GM19328 (cell line): Measurements from ENCODE around the gene TBC1D9B.
"Not testable (repeated sequence)": the region's sequence is repeated elsewhere in the genome, so short reads cannot be mapped to it uniquely, and the experiment has no call there.

Source experiments
- ATAC-seq: cut with Tn5 transposase; IDR thresholded peaks from one replicate; pipeline ENCODE4 v1.9.1; 2021; ENCODE audit warnings: mild to moderate bottlenecking, moderate library complexity; ENCODE audit not compliant: unreplicated experiment

TBC1D9B gene

DNA sequence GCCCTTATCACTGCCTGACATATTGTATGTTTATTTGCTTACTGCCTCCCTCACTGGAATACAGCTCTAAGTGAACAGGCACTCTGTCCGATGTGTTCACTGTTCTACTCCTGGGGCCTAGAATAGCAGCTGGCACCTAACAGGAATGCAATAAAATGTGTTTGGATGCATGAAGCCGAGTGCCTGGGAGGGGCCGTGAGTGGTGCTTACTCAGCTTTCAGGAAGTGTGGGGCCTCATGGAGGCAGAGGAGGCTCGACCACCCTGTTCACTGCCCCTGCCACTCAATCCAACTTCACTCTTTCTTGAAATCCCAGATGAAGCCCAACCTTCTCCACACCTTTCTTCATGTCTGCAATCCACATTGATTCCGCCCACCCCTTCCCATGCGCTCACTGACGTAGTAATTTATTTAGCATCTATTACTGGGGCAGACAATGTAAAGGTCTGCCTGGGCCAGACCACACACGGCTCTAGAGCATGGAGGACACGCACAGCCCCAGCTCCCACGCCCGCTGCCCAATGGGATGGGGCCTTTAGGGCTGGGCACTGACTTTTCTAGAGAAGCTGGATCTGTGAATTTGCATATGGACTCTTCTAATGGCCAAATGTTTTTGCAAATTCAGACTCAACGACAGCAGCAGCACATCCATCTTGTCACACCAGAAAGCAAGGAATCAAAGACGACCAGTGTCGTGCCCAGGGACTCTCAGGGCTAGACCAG is 21.3 kb downstream of the TBC1D9B start:
- ATAC-seq = no peak

DNA sequence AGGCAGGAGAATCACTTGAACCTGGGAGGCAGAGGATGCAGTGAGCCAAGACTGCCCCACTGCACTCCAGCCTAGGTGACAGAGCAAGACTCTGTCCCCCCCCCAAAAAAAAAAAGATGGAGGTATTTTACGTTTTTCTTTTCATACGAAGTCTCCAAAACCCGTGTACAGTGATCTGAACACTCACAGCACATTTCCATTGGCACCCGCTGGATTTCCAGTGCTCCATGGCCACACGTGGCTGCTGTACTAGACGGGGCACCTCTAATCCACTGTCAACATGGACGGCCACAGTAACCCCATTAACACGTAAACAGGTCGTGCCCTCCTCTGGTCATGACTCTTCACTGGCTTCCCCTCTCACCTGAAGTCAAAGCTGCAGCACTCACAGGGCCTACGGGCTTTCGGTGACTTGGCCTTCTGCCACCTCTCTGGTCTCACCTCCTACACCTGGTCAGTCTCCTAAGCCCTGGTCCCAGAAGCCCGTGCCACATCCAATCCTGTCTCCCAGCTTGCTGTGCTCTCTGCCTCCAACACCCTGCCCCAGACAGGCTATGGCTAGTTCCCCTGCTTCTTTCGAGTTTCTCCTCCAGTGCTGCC is 22.1 kb downstream of the TBC1D9B start:
- ATAC-seq = no peak

DNA sequence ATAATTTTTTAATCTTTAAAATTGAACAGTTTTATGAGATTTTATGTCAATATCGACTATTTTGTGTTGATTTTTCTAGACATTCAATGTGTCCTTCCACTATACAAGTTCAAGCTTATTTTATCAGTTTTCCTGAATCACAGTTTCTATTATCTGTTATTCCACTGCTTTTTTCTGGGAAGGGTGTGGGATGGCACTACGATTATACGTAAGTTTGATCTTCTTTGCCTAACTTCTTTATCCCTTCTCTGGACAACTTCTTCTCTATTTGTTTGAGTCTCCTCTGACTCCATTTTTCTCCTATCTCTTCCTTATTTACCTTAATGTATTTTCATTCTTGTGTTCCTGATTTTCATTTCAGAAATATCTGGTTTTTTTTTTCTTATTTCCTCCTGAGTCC is 24.5 kb downstream of the TBC1D9B start:
- ATAC-seq = no peak

DNA sequence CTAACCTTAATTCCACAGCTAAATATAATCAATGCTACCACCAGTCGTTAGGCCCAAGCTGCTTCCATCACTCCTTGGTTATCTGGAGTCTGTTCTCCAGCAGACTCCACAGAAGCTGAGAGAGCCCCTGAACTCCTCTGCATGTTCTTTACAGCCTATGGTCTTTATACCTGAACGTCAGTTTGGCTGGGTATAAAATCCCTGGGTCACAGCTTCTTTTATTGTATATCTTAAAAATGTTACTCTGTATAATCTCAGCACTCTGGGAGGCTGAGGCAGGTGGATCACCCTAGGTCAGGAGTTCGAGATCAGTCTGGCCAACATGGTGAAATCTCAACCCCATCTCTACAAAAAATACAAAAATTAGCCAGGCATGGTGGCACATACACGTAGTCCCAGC is 25.4 kb downstream of the TBC1D9B start:
- no peak for ATAC-seq

- no peak for ATAC-seq
These were observed 26.7 kb downstream of the TBC1D9B start for GRCh38 chr5:179880848-179881590.

GRCh38 chr5:179880066-179880650 is 27.5 kb downstream of the TBC1D9B start:
- no peak for ATAC-seq

DNA sequence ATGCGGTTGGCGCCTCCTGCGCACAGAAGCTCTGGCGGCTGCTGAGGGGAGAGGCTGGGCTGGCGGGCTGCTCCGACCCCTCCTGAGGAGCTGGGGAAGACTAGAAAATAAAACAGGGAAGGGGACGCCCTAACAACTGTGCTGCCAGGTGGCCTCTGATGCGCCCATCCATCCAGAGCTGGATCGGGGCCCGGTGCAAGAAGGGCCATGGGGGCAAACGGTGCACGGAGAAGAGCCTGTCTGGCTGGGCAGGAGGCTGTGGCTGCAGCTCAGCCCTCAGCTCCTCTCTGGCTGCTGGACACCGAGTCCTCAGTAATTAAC is 28.0 kb downstream of the TBC1D9B start:
- no peak for ATAC-seq

GRCh38 chr5:179879003-179879689 is 28.6 kb downstream of the TBC1D9B start:
- no peak for ATAC-seq

DNA sequence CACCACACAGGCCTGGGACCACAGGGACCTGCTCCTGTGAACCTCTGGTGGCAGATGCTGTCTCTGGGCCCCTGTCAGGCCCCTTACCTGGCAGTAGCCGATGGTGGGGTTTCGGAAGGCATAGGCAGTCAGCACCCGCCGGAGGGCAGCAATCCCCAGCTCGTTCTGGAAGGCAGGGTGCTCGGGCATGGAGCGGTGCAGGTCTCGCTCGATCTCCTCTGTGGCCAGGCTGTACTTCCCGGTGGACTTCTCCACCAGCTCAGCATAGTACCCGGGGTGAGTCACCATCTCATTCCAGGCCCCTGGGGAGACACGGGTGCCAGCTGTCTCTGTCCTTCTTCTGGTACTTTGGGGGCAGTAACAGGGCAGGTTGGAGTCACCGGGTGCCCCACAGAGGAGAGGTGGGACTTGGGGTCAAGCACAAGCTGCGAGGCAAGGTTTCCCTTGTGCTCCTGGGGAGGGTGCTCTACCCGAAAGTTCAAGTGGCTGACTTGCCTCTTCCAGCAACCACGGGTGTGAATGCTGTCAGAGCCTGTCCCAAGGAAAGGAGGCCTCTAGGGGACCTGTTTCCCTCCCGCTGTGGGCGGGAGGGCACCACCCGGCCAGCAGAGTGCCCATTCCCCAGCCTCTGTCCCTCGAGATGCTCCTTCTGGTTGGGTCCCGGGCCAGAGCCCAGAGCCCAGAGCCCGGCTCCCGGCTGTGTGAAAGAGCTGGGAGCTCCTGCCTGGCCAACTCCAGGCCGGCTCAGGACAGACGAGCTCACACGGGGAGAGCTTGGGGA is 29.3 kb downstream of the TBC1D9B start:
- ATAC-seq = no peak

- ATAC-seq = no peak
These were observed 31.1 kb downstream of the TBC1D9B start for GRCh38 chr5:179876610-179876952.

DNA sequence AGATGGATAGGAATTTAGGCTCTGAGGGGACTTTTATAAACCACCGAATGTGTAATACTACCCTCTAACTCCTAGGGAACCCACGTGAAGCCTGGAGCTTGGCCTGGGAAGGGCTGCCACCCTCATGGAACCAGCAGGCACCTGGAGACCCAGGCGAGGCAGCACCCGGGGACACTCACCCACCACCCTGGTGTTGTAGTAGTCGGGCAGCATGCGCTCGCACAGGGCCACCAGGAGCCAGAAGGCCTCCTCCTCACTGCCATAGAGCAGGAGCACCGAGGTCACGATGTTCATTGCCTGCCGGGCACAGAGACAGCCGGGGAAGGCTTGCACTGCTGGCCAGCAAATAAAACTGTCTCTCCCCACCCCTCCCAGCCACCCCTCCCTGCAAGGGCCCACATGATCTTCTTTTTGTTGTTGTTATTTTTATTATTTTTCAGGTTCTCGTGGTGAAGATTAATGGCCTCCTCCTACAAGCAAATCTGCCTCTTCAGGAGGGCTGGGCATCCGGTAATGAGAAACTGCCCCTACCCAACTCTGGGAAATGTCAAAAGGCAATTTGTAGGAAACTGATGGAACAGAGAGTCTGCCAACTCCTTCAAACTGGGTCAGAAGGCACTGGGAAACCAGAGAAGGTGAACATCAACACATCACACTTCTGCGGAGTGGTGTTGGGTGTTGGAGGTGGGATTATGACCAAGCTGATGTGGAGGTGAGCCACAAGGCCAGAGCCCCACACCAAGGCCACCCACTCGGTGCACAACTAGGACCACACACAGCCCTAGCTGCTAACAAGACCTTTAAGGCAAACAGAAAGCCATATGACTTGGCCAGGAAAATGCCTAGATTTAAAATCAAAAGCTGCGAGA is 31.7 kb downstream of the TBC1D9B start:
- no peak for ATAC-seq

- no peak for ATAC-seq
These were observed 33.0 kb downstream of the TBC1D9B start for GRCh38 chr5:179874536-179875292.

- no peak for ATAC-seq
These were observed 33.6 kb downstream of the TBC1D9B start for GRCh38 chr5:179874136-179874535.

DNA sequence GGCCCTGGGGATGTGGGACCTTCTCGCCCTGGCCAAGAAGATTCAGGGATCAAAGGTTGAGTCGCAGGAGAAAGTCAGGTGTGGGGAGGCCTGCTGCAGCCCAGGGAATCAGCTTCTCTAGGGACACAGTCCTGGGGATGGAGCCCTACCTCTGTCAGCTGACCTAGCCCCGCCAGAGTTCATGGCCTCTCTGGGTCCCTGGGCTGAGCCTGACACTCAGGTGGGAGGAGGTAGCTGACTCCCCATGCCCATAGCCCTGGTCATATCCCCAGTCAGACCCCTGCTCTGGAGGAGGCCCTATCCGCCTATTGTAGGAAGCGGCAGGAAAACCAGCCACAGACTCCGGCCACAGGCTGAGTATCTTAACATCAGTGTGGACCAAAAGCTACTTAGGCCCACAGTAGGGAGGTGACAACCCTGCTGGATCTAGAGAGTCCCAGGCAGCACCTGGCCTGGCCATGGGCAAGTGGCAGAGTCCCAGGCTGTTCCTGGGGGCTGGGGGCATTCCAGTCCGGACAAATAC is 34.0 kb downstream of the TBC1D9B start:
- ATAC-seq = no peak

- ATAC-seq = no peak
These were observed 34.7 kb downstream of the TBC1D9B start for GRCh38 chr5:179872828-179873575.

- no peak for ATAC-seq
These were observed 35.5 kb downstream of the TBC1D9B start for GRCh38 chr5:179872055-179872827.

- ATAC-seq = not testable (repeated sequence)
These were observed 36.2 kb downstream of the TBC1D9B start for GRCh38 chr5:179871533-179871932.
